Vagina (tissue), 2 donors: ENCODE data around the gene C1orf87. TPM values are rescaled to one million over a fixed set of nuclear protein-coding genes. Genes with fewer than 3 reads are reported as not detected.

Source experiments
- DNase-seq, 2 donors: peaks; one replicate each; pipeline ENCODE4 v3.0.0-alpha.2; 2017; ENCODE audit errors: extremely low spot score in 2 of 2
- H3K27ac ChIP-seq: fragments of 200-600 bp; sonication (generic); one replicate; pipeline ENCODE4 v1.5.1; 2019
- H3K27me3 ChIP-seq: fragments of 200-600 bp; sonication (generic); one replicate; pipeline ENCODE4 v1.5.1; 2019
- H3K36me3 ChIP-seq, 2 donors: fragments of 200-600 bp; sonication (generic); one replicate each; pipeline ENCODE4 v1.5.1; 2017 to 2019
- H3K4me1 ChIP-seq: fragments of 200-600 bp; sonication (generic); one replicate; pipeline ENCODE4 v1.5.1; 2019
- H3K4me3 ChIP-seq, 2 donors: fragments of 200-600 bp; sonication (generic); 1 replicate in 1 of 2; 2 replicates in 1 of 2; pipeline ENCODE4 v1.5.1; 2016 to 2019
- H3K9me3 ChIP-seq: fragments of 200-600 bp; sonication (generic); one replicate; pipeline ENCODE4 v1.5.1; 2019
- POLR2A ChIP-seq, 2 donors: fragments of 450-650 bp; IDR thresholded peaks; one replicate each; pipeline ENCODE4 v1.6.1; 2017; ENCODE audit warnings: antibody characterized with exemption in 2 of 2, mild to moderate bottlenecking in 2 of 2, moderate library complexity in 2 of 2
- POLR2AphosphoS5 ChIP-seq, 2 donors: sonication (generic); formaldehyde crosslinking; IDR thresholded peaks; one replicate each; pipeline ENCODE4 v1.9.0; 2017; ENCODE audit warnings: antibody characterized with exemption in 2 of 2, mild to moderate bottlenecking in 2 of 2, low read depth in 1 of 2; ENCODE audit not compliant: insufficient read depth in 1 of 2
- intact Hi-C: fragments of 100-400 bp; cut with DNase I; formaldehyde crosslinking; loops from one replicate; pipeline ENCODE4 v1.15.1; 2023
- total RNA-seq: library from RNA; depleted of rRNA; stranded (reverse); fragments of >200 nt; gene quantifications from one replicate; pipeline ENCODE4 v1.2.3, GENCODE V29; 2016
- TF ChIP-seq, protein P1 (sequence below), 3 experiments: fragments of 450-650 bp in 2 of 3; fragments of 200-600 bp in 1 of 3; sonication (generic) in 1 of 3; IDR thresholded peaks; one replicate each; pipeline ENCODE4 v1.5.1; 2017 to 2019; ENCODE audit warnings: antibody characterized with exemption in 3 of 3, mild to moderate bottlenecking in 2 of 3, moderate library complexity in 2 of 3

Gene C1orf87
- total RNA-seq, 1 donor from 2014 or later: not detected

DNA sequence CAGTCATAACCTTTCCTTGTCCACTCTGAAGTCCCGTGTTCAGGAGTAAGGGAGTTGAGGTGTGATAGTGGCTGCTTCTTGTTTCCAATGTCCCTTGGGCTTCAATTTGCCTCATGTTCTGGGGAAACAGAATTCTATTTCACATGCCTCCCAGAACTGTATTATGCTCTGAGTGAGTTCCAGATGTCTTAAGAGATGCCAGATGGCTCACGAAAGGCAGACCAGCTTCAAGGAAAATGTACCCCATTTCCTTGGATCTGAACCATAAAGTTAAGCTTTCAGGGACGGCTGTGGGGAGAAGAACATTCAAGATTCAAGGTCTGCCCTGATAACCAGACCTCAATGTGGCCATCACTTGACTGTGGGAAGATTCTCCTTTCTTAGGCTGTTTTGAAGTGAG lies 42.4 kb downstream of the C1orf87 start:
- no peak for DNase-seq
- TF ChIP-seq, protein P1, sequence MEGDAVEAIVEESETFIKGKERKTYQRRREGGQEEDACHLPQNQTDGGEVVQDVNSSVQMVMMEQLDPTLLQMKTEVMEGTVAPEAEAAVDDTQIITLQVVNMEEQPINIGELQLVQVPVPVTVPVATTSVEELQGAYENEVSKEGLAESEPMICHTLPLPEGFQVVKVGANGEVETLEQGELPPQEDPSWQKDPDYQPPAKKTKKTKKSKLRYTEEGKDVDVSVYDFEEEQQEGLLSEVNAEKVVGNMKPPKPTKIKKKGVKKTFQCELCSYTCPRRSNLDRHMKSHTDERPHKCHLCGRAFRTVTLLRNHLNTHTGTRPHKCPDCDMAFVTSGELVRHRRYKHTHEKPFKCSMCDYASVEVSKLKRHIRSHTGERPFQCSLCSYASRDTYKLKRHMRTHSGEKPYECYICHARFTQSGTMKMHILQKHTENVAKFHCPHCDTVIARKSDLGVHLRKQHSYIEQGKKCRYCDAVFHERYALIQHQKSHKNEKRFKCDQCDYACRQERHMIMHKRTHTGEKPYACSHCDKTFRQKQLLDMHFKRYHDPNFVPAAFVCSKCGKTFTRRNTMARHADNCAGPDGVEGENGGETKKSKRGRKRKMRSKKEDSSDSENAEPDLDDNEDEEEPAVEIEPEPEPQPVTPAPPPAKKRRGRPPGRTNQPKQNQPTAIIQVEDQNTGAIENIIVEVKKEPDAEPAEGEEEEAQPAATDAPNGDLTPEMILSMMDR (IDR thresholded peaks at IDR 0.05): no peak
- TF ChIP-seq POLR2AphosphoS5 (IDR thresholded peaks at IDR 0.05; ENCODE audit: insufficient read depth in 1 of 2, low read depth in 1 of 2) (no peak), POLR2A (IDR thresholded peaks at IDR 0.05) (no peak)
- intact Hi-C loops: no loop called here

GRCh38 chr1:60025552-60025951 lies 48.0 kb downstream of the C1orf87 start:
- DNase-seq: no peak
- Histone ChIP-seq H3K36me3 (no peaks in the 10 kb centered on the region), H3K4me3 (no peak overlapping the region), H3K9me3 (no peaks in the 10 kb centered on the region), H3K27me3 (no peaks in the 10 kb centered on the region), H3K27ac (no peak overlapping the region), H3K4me1 (no peaks in the 10 kb centered on the region)
- intact Hi-C loops: no loop called here
- TF ChIP-seq POLR2AphosphoS5 (IDR thresholded peaks at IDR 0.05; ENCODE audit: insufficient read depth in 1 of 2, low read depth in 1 of 2): no peak

More for the DNA sequence above, 42.4 kb downstream of the C1orf87 start:
- Histone ChIP-seq H3K27me3 (no peaks in the 10 kb centered on the region), H3K9me3 (no peaks in the 10 kb centered on the region), H3K4me1 (no peaks in the 10 kb centered on the region), H3K36me3 (no peaks in the 10 kb centered on the region), H3K27ac (no peak overlapping the region), H3K4me3 (no peak overlapping the region)

GRCh38 chr1:60017508-60018205 lies 55.9 kb downstream of the C1orf87 start:
- H3K27me3 ChIP-seq: no peaks in the 10 kb centered on the region
- H3K9me3 ChIP-seq: no peaks in the 10 kb centered on the region
- no peak for DNase-seq
- no peaks in the 10 kb centered on the region for H3K36me3 ChIP-seq
- H3K4me1 ChIP-seq: no peaks in the 10 kb centered on the region
- intact Hi-C loops: no loop called here
- no peak overlapping the region for H3K27ac ChIP-seq
- TF ChIP-seq, protein P1 (IDR thresholded peaks at IDR 0.05): no peak
- TF ChIP-seq POLR2AphosphoS5 (IDR thresholded peaks at IDR 0.05; ENCODE audit: insufficient read depth in 1 of 2, low read depth in 1 of 2): no peak
- TF ChIP-seq POLR2A (IDR thresholded peaks at IDR 0.05): no peak
- H3K4me3 ChIP-seq: no peak overlapping the region

DNA sequence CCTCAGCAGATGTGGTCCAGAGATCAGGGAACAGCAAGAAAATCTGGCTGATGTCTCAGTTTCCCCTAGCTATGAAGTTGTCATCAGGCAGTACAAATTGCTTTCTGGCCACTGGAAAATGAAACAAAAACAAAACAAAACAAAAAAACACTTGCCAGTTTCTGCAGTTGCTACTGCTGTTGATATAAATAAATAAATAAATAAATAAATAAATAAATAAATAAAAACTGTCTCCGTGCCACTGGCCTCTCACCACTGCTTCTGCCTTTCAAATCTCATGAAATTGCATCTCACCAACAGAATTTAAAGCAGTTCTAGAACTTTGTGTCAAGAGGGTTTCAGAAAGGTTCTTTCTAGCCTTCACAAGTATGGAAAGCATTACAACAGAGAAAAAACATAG lies 62.9 kb downstream of the C1orf87 start:
- Histone ChIP-seq H3K36me3 (no peaks in the 10 kb centered on the region), H3K27me3 (no peaks in the 10 kb centered on the region), H3K27ac (no peak overlapping the region), H3K4me3 (no peak overlapping the region), H3K9me3 (no peaks in the 10 kb centered on the region), H3K4me1 (no peaks in the 10 kb centered on the region)
- no peak for DNase-seq
- intact Hi-C loops: no loop called here
- no peak for TF ChIP-seq POLR2AphosphoS5 (IDR thresholded peaks at IDR 0.05; ENCODE audit: insufficient read depth in 1 of 2, low read depth in 1 of 2)
- TF ChIP-seq, protein P1 (IDR thresholded peaks at IDR 0.05): no peak

- no peak overlapping the region for H3K27ac ChIP-seq
- H3K4me1 ChIP-seq: no peaks in the 10 kb centered on the region
- H3K36me3 ChIP-seq: no peaks in the 10 kb centered on the region
- no peak for TF ChIP-seq POLR2AphosphoS5 (IDR thresholded peaks at IDR 0.05; ENCODE audit: insufficient read depth in 1 of 2, low read depth in 1 of 2)
- TF ChIP-seq, protein P1 (IDR thresholded peaks at IDR 0.05): no peak
- TF ChIP-seq POLR2A (IDR thresholded peaks at IDR 0.05): no peak
- H3K9me3 ChIP-seq: no peaks in the 10 kb centered on the region
- no peaks in the 10 kb centered on the region for H3K27me3 ChIP-seq
- no peak overlapping the region for H3K4me3 ChIP-seq
- intact Hi-C loops: no loop called here
- no peak for DNase-seq
Observed at GRCh38 chr1:60008500-60008899, 65.1 kb downstream of the C1orf87 start.
